ENCODE measurements around the gene NABP2.
A peak's percentile ranks its signal among the peaks of the same experiment; 100 is the strongest.

NABP2 gene

DNA sequence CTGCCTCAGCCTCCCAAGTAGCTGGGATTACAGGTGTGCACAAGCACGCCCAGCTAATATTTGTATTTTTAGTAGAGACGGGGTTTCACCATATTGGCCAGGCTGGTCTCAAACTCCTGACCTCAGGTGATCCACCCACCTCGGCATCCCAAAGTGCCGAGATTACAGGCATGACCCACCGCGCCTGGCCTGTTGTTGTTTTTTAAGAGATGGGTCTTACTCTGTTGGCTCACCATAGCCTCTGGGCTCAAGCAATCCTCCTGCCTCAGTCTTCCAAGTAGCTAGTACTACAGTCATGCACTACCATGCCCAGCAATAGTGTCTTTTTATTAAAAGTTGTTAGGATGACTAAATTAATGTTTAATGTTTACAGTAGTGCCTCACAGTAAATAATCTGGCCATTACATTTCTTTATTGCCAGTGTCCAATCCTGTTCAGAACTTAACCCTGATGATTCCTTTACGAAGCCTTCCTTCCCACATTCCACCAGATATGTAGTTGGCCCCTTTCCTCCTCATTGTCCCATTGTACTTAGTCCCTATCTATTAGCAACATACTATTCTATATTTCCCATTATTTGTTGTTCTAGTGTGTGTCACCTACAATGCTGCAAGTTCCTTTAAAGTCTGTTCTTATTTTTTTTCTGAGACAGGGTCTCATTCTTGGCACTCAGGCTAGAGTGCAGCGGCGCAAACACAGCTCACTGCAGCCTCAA, 26.1 kb upstream of the NABP2 start:
- Histone ChIP-seq H3K4me1 (ENCODE audit: control insufficient read depth in 1 of 2, insufficient read depth in 1 of 2, low read depth in 1 of 2, low read length in 1 of 2) (no peaks in the 10 kb centered on the region), H3K9me3 (no peaks in the 10 kb centered on the region), H3K4me3 (ENCODE audit: low read depth in 1 of 2, low read length in 1 of 2) (no peak overlapping the region), H3K36me3 (no peaks in the 10 kb centered on the region), H3K27ac (no peak overlapping the region), H3K27me3 (no peaks in the 10 kb centered on the region)
- TF ChIP-seq, protein P1, sequence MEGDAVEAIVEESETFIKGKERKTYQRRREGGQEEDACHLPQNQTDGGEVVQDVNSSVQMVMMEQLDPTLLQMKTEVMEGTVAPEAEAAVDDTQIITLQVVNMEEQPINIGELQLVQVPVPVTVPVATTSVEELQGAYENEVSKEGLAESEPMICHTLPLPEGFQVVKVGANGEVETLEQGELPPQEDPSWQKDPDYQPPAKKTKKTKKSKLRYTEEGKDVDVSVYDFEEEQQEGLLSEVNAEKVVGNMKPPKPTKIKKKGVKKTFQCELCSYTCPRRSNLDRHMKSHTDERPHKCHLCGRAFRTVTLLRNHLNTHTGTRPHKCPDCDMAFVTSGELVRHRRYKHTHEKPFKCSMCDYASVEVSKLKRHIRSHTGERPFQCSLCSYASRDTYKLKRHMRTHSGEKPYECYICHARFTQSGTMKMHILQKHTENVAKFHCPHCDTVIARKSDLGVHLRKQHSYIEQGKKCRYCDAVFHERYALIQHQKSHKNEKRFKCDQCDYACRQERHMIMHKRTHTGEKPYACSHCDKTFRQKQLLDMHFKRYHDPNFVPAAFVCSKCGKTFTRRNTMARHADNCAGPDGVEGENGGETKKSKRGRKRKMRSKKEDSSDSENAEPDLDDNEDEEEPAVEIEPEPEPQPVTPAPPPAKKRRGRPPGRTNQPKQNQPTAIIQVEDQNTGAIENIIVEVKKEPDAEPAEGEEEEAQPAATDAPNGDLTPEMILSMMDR (IDR thresholded peaks at IDR 0.05), result no peak

DNA sequence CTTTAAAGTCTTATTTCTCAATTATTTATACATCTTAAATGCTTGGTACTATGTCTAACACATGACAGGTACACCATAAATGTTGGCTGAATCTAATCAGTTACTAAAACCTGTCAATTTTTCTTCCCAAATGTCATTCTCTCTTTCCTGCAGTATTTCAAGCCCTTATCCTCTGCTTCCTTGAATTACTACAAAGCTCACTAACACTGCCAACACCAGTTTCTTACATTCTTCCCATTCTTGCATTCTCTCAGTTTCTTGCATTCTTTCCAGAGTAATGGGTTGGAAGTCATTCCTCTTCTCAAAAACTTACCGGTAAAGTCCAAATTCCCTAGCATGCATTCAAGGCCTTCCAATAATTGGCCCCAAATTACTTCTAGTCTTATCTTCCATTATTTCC, 25.3 kb upstream of the NABP2 start:
- Histone ChIP-seq H3K4me1 (ENCODE audit: control insufficient read depth in 1 of 2, insufficient read depth in 1 of 2, low read depth in 1 of 2, low read length in 1 of 2) (no peaks in the 10 kb centered on the region), H3K27ac (no peak overlapping the region)

DNA sequence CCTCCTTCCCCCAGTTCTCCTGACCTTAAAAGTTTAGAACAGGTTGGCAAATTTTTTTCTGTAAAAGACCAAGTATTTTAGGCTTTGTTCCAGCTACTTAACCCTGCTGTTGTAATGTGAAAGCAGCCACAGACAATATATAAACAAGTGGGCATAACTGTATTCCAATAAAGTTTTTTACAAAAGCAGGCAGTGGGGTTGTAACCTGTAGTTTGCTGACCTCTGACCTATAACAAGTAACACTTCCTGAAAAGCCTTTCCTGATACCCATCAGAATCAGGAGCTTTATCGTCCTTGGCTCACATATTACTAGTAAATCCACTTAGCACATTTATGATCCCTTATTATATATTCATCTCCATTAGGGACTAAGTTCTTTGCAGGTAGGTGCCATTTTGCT, 21.8 kb upstream of the NABP2 start:
- Histone ChIP-seq H3K36me3 (peaks cover 34% of the 10 kb centered on the region), H3K27me3 (no peaks in the 10 kb centered on the region), H3K4me1 (ENCODE audit: control insufficient read depth in 1 of 2, insufficient read depth in 1 of 2, low read depth in 1 of 2, low read length in 1 of 2) (no peaks in the 10 kb centered on the region), H3K27ac (peak overlapping the region; percentile 27), H3K9me3 (no peaks in the 10 kb centered on the region), H3K4me3 (ENCODE audit: low read depth in 1 of 2, low read length in 1 of 2) (no peak overlapping the region)
- TF ChIP-seq, protein P1 (IDR thresholded peaks at IDR 0.05), result no peak

More for the DNA sequence above, 25.3 kb upstream of the NABP2 start:
- peaks cover 1% of the 10 kb centered on the region for H3K36me3 ChIP-seq
- H3K9me3 ChIP-seq, result no peaks in the 10 kb centered on the region
- H3K27me3 ChIP-seq, result no peaks in the 10 kb centered on the region
- TF ChIP-seq, protein P1 (IDR thresholded peaks at IDR 0.05), result no peak
- no peak overlapping the region for H3K4me3 ChIP-seq (ENCODE audit: low read depth in 1 of 2, low read length in 1 of 2)

DNA sequence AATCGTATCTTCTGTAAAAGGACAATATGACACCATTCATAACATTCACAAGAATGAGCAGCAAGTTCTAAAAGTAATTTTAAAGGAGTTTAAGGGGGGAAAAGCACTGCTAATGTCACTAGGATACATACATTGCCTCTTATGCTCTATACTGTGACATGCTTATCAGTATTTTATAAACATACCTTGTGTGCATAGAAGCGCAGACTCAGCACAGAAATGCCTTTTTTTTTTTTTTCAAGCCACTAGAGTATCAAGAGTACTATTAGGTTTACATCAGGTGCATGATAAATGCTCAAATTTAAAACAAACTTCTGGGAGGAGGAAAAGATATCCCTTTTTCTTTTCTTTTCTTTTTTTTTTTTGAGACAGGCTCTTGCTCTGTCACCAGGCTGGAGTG, 21.3 kb upstream of the NABP2 start:
- H3K36me3 ChIP-seq, result peaks cover 39% of the 10 kb centered on the region
- H3K4me3 ChIP-seq (ENCODE audit: low read depth in 1 of 2, low read length in 1 of 2), result no peak overlapping the region
- TF ChIP-seq, protein P1 (IDR thresholded peaks at IDR 0.05), result no peak
- no peaks in the 10 kb centered on the region for H3K27me3 ChIP-seq
- H3K4me1 ChIP-seq (ENCODE audit: control insufficient read depth in 1 of 2, insufficient read depth in 1 of 2, low read depth in 1 of 2, low read length in 1 of 2), result no peaks in the 10 kb centered on the region
- peak overlapping the region; percentile 27 for H3K27ac ChIP-seq
- no peaks in the 10 kb centered on the region for H3K9me3 ChIP-seq

DNA sequence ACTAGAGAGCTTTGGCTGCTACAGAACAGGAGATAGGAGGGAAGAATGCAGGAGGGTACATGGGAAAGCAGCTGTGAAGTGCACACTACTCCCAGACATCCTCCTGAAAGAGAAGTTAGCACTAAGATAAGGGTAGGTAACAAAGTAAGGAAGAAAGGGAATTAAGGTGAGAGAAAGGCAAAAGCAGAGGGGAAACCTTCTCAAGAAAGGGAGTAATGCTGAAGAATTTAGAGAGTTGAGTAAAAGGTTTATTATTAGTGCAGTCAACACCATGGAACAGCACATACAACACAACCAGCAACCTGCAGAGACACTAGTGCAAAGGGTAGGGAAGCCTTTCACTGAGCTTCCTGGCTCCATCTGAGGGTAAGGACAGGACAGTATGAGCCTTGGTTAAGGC, 19.9 kb upstream of the NABP2 start:
- no peaks in the 10 kb centered on the region for H3K4me1 ChIP-seq (ENCODE audit: control insufficient read depth in 1 of 2, insufficient read depth in 1 of 2, low read depth in 1 of 2, low read length in 1 of 2)
- H3K36me3 ChIP-seq, result peaks cover 54% of the 10 kb centered on the region
- no peaks in the 10 kb centered on the region for H3K9me3 ChIP-seq
- no peak overlapping the region for H3K27ac ChIP-seq
- H3K4me3 ChIP-seq (ENCODE audit: low read depth in 1 of 2, low read length in 1 of 2), result no peak overlapping the region
- TF ChIP-seq, protein P1 (IDR thresholded peaks at IDR 0.05), result no peak
- no peaks in the 10 kb centered on the region for H3K27me3 ChIP-seq
